TTC549 (cell line): Measurements from ENCODE around the gene CHMP3.

Source experiments
- FAIRE-seq: peaks from 2 replicates; lab custom pipeline; 2012; peaks lifted over from hg19 to GRCh38; lab: Jason Lieb, UNC

The CHMP3 gene

GRCh38 chr2:86466306-86466705 is 96.9 kb downstream of the CHMP3 start:
- FAIRE-seq, result no peak

DNA sequence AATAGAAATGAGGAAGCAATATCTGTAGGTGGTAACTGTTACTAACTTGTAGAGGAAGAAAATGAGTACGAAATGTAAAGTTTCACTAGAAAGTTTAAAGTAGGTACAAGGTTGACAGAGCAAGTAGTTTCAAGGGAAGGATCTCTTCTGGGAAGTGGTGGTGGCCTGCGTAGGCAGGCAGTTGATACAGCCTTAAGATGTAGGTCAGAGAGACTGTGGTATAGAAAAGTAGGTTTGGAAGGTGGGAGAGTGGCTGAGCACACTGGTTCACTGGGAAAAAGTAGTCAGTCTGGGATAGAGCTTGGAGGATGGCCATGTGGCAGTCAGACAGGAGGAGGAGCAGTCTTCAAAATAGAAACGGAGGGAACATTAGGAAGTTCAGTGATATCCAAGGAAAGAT is 98.6 kb downstream of the CHMP3 start:
- no peak for FAIRE-seq

- FAIRE-seq, result no peak
Measured at GRCh38 chr2:86461042-86461743, 102.0 kb downstream of the CHMP3 start.

GRCh38 chr2:86455181-86455580 is 108.1 kb downstream of the CHMP3 start:
- FAIRE-seq, result no peak

- FAIRE-seq, result no peak
Measured at GRCh38 chr2:86454238-86454637, 109.0 kb downstream of the CHMP3 start.

- FAIRE-seq, result no peak
Measured at GRCh38 chr2:86453836-86454235, 109.4 kb downstream of the CHMP3 start.
